Loucy (cell line): ENCODE data around the gene DAGLA.

Experiments used
- H2AFZ ChIP-seq: fragments of 200-600 bp; sonication (generic); 2 replicates; pipeline ENCODE4 v1.6.0; 2016; ENCODE audit warnings: antibody characterized with exemption, mild to moderate bottlenecking, low read length, moderate library complexity
- H3F3A ChIP-seq: fragments of 200-600 bp; 2 replicates; pipeline ENCODE4 v1.6.0; 2016; ENCODE audit warnings: antibody characterized with exemption, low read depth, mild to moderate bottlenecking
- H3K27me3 ChIP-seq: fragments of 200-600 bp; sonication (generic); 2 replicates; pipeline ENCODE4 v1.6.1; 2014; ENCODE audit warnings: low read length, mild to moderate bottlenecking; ENCODE audit not compliant: insufficient read depth, poor library complexity, severe bottlenecking
- H3K36me3 ChIP-seq: fragments of 200-600 bp; sonication (generic); 2 replicates; pipeline ENCODE4 v1.6.1; 2016; ENCODE audit warnings: low read length; ENCODE audit not compliant: insufficient read depth
- H3K4me1 ChIP-seq: fragments of 200-600 bp; sonication (generic); 2 replicates; pipeline ENCODE4 v1.5.1; 2014; ENCODE audit warnings: low read length, mild to moderate bottlenecking; ENCODE audit not compliant: insufficient read depth, poor library complexity, severe bottlenecking
- H3K4me2 ChIP-seq: fragments of 200-600 bp; sonication (generic); 2 replicates; pipeline ENCODE4 v1.6.0; 2014; ENCODE audit warnings: antibody characterized with exemption, low read length, low read depth, mild to moderate bottlenecking; ENCODE audit not compliant: poor library complexity, severe bottlenecking
- H3K4me3 ChIP-seq: fragments of 200-600 bp; sonication (generic); 2 replicates; pipeline ENCODE4 v1.5.1; 2014; ENCODE audit warnings: low read length, mild to moderate bottlenecking, mixed read lengths; ENCODE audit not compliant: poor library complexity, severe bottlenecking
- H3K79me2 ChIP-seq: fragments of 200-600 bp; sonication (generic); 2 replicates; pipeline ENCODE4 v1.6.1; 2014; ENCODE audit warnings: low read length; ENCODE audit not compliant: insufficient read depth
- H3K9ac ChIP-seq: fragments of 200-600 bp; sonication (generic); 2 replicates; pipeline ENCODE4 v1.6.0; 2014; ENCODE audit warnings: mild to moderate bottlenecking, low read depth, low read length, moderate library complexity; ENCODE audit not compliant: poor library complexity, severe bottlenecking
- H3K9me2 ChIP-seq: fragments of 200-600 bp; sonication (generic); replicated peaks from 2 replicates; pipeline ENCODE4 v1.6.1; 2016; ENCODE audit warnings: low read depth, low read length, mixed read lengths
- H3K9me3 ChIP-seq: fragments of 200-600 bp; sonication (generic); 2 replicates; pipeline ENCODE4 v1.6.1; 2014; ENCODE audit warnings: mild to moderate bottlenecking, antibody characterized with exemption, low read length, low read depth; ENCODE audit not compliant: insufficient read depth
- H4K20me1 ChIP-seq: fragments of 200-600 bp; sonication (generic); 2 replicates; pipeline ENCODE4 v1.6.0; 2014; ENCODE audit warnings: antibody characterized with exemption, low read length, mild to moderate bottlenecking; ENCODE audit not compliant: insufficient read depth, poor library complexity, severe bottlenecking
- CTCF ChIP-seq: fragments of 200-600 bp; sonication (generic); conservative IDR thresholded peaks from 2 replicates; pipeline ENCODE4 v1.5.1; 2014; ENCODE audit warnings: mild to moderate bottlenecking, antibody characterized with exemption, low read length
- EZH2phosphoT487 ChIP-seq: fragments of 200-600 bp; IDR thresholded peaks from 2 replicates; pipeline ENCODE4 v1.6.1; 2018; ENCODE audit warnings: antibody characterized with exemption, mild to moderate bottlenecking, moderate library complexity, borderline replicate concordance

DAGLA gene

GRCh38 chr11:61773356-61773755 is 93.2 kb downstream of the DAGLA start:
- no peaks in the 10 kb centered on the region for H3K9me2 ChIP-seq
- H2AFZ ChIP-seq, result no peak overlapping the region
- H3K9me3 ChIP-seq, result no peaks in the 10 kb centered on the region
- no peaks in the 10 kb centered on the region for H4K20me1 ChIP-seq
- no peaks in the 10 kb centered on the region for H3F3A ChIP-seq
- TF ChIP-seq EZH2phosphoT487 (no peak), CTCF (no peak)
- H3K4me3 ChIP-seq, result no peak overlapping the region
- H3K36me3 ChIP-seq, result no peaks in the 10 kb centered on the region
- no peaks in the 10 kb centered on the region for H3K27me3 ChIP-seq
- H3K79me2 ChIP-seq, result no peaks in the 10 kb centered on the region
- no peak overlapping the region for H3K4me2 ChIP-seq
- no peak overlapping the region for H3K9ac ChIP-seq
- no peaks in the 10 kb centered on the region for H3K4me1 ChIP-seq

GRCh38 chr11:61773809-61774208 is 93.6 kb downstream of the DAGLA start:
- no peak for TF ChIP-seq EZH2phosphoT487
- TF ChIP-seq CTCF, result no peak
- Histone ChIP-seq H3K36me3 (no peaks in the 10 kb centered on the region), H3K79me2 (no peaks in the 10 kb centered on the region), H2AFZ (no peak overlapping the region), H3K9me2 (no peaks in the 10 kb centered on the region), H3K9me3 (no peaks in the 10 kb centered on the region), H3K4me2 (no peak overlapping the region), H3K4me1 (no peaks in the 10 kb centered on the region), H3F3A (no peaks in the 10 kb centered on the region), H4K20me1 (no peaks in the 10 kb centered on the region), H3K27me3 (no peaks in the 10 kb centered on the region), H3K4me3 (no peak overlapping the region), H3K9ac (no peak overlapping the region)

- Histone ChIP-seq H3K4me2 (no peak overlapping the region), H3K9me2 (no peaks in the 10 kb centered on the region), H3K4me3 (no peak overlapping the region), H3K9ac (no peak overlapping the region), H3F3A (no peaks in the 10 kb centered on the region), H3K79me2 (no peaks in the 10 kb centered on the region), H4K20me1 (no peaks in the 10 kb centered on the region), H2AFZ (no peak overlapping the region), H3K36me3 (no peaks in the 10 kb centered on the region), H3K4me1 (no peaks in the 10 kb centered on the region), H3K27me3 (no peaks in the 10 kb centered on the region), H3K9me3 (no peaks in the 10 kb centered on the region)
- TF ChIP-seq EZH2phosphoT487 (no peak), CTCF (no peak)
Observed at GRCh38 chr11:61774411-61774810, 94.2 kb downstream of the DAGLA start.
